Activated B cell treated with CpG ODN at 0.5 μM for 24 hours (primary cell): Measurements from ENCODE around the gene NELL2. TPM values are rescaled to one million over a fixed set of nuclear protein-coding genes. Genes with fewer than 3 reads are reported as not detected.

Experiments
- ATAC-seq: fragments of 200-7000 bp; cut with Tn5 transposase; one replicate; pipeline ENCODE4 v1.10.0; 2021; ENCODE audit warnings: low read depth, mild to moderate bottlenecking, moderate library complexity
- CTCF ChIA-PET: fragments of 350-600 bp; sonication (Branson Sonifier 250); formaldehyde crosslinking; loops from one replicate; lab custom pipeline; 2021; ENCODE audit warnings: antibody characterized with exemption; lab: Charles Lee
- POLR2A ChIA-PET: fragments of 350-600 bp; sonication (Branson Sonifier 250); formaldehyde crosslinking; loops from one replicate; lab custom pipeline; 2021; ENCODE audit warnings: antibody characterized with exemption; lab: Charles Lee
- DNase-seq: peaks from one replicate; pipeline ENCODE4 v3.0.0; 2022
- H3K27ac Mint-ChIP-seq: one replicate; pipeline ENCODE4 v1.8.0; 2020; ENCODE audit warnings: mixed read lengths
- H3K27me3 Mint-ChIP-seq: one replicate; pipeline ENCODE4 v1.8.0; 2021; ENCODE audit warnings: mixed read lengths
- H3K36me3 Mint-ChIP-seq: one replicate; pipeline ENCODE4 v1.8.0; 2021; ENCODE audit warnings: low read depth, mixed read lengths
- H3K4me1 Mint-ChIP-seq: one replicate; pipeline ENCODE4 v1.8.0; 2021; ENCODE audit warnings: mixed read lengths
- H3K4me3 Mint-ChIP-seq: one replicate; pipeline ENCODE4 v1.8.0; 2020; ENCODE audit warnings: mild to moderate bottlenecking, mixed read lengths
- H3K9me3 Mint-ChIP-seq: one replicate; pipeline ENCODE4 v1.8.0; 2020; ENCODE audit warnings: mixed read lengths
- CTCF ChIP-seq: fragments of 200-600 bp; IDR thresholded peaks from one replicate; pipeline ENCODE4 v1.8.0; 2022; ENCODE audit warnings: antibody characterized with exemption, mild to moderate bottlenecking
- intact Hi-C: fragments of 100-400 bp; cut with micrococcal nuclease; formaldehyde crosslinking; loops from one replicate; pipeline ENCODE4 v1.15.1; 2024
- total RNA-seq: library from RNA; stranded (reverse); gene quantifications from 2 replicates; pipeline ENCODE4 v1.2.3, GENCODE V29; 2022

NELL2 gene
- total RNA-seq, 1 donor from 2014 or later = not detected

- POLR2A ChIA-PET = no interaction called here
- CTCF ChIA-PET = no interaction called here
- Mint-ChIP-seq H3K27ac (no peak overlapping the region), H3K4me1 (no peaks in the 10 kb centered on the region), H3K27me3 (no peaks in the 10 kb centered on the region), H3K4me3 (no peak overlapping the region), H3K9me3 (no peaks in the 10 kb centered on the region), H3K36me3 (no peaks in the 10 kb centered on the region)
- no peak for TF ChIP-seq CTCF
- ATAC-seq = no peak
- no peak for DNase-seq
- intact Hi-C loops = no loop called here
These were observed 333.4 kb downstream of the NELL2 start for GRCh38 chr12:44542716-44543115.

- no peak for TF ChIP-seq CTCF
- ChIA-PET CTCF (no interaction called here), POLR2A (no interaction called here)
These were observed 338.8 kb downstream of the NELL2 start for GRCh38 chr12:44537354-44537753.

GRCh38 chr12:44532940-44533339, 343.2 kb downstream of the NELL2 start:
- CTCF ChIA-PET = no interaction called here
- POLR2A ChIA-PET = no interaction called here
- TF ChIP-seq CTCF = no peak
- intact Hi-C loops = no loop called here
- Mint-ChIP-seq H3K9me3 (no peaks in the 10 kb centered on the region), H3K4me1 (no peaks in the 10 kb centered on the region), H3K4me3 (no peak overlapping the region), H3K36me3 (no peaks in the 10 kb centered on the region), H3K27ac (no peak overlapping the region), H3K27me3 (no peaks in the 10 kb centered on the region)
- ATAC-seq (no peak), DNase-seq (no peak)

More at GRCh38 chr12:44537354-44537753, 338.8 kb downstream of the NELL2 start:
- intact Hi-C loops = no loop called here
- H3K9me3 Mint-ChIP-seq = no peaks in the 10 kb centered on the region
- H3K27ac Mint-ChIP-seq = no peak overlapping the region
- no peak for DNase-seq
- no peaks in the 10 kb centered on the region for H3K36me3 Mint-ChIP-seq
- H3K27me3 Mint-ChIP-seq = no peaks in the 10 kb centered on the region
- no peak for ATAC-seq
- no peak overlapping the region for H3K4me3 Mint-ChIP-seq
- H3K4me1 Mint-ChIP-seq = no peaks in the 10 kb centered on the region

- TF ChIP-seq CTCF = no peak
- no peak overlapping the region for H3K4me3 Mint-ChIP-seq
- H3K27ac Mint-ChIP-seq = no peak overlapping the region
- no peaks in the 10 kb centered on the region for H3K4me1 Mint-ChIP-seq
- no peaks in the 10 kb centered on the region for H3K36me3 Mint-ChIP-seq
- ATAC-seq (no peak), DNase-seq (no peak)
- POLR2A ChIA-PET = no interaction called here
- H3K27me3 Mint-ChIP-seq = no peaks in the 10 kb centered on the region
- CTCF ChIA-PET = no interaction called here
- intact Hi-C loops = no loop called here
- H3K9me3 Mint-ChIP-seq = no peaks in the 10 kb centered on the region
These were observed 344.7 kb downstream of the NELL2 start for GRCh38 chr12:44531320-44531971.

GRCh38 chr12:44526655-44527182, 349.4 kb downstream of the NELL2 start:
- no peak overlapping the region for H3K4me3 Mint-ChIP-seq
- no peaks in the 10 kb centered on the region for H3K4me1 Mint-ChIP-seq
- intact Hi-C loops = no loop called here
- no peaks in the 10 kb centered on the region for H3K9me3 Mint-ChIP-seq
- TF ChIP-seq CTCF = no peak
- H3K27me3 Mint-ChIP-seq = no peaks in the 10 kb centered on the region
- ChIA-PET CTCF (no interaction called here), POLR2A (no interaction called here)
- no peak for ATAC-seq
- H3K27ac Mint-ChIP-seq = no peak overlapping the region
- H3K36me3 Mint-ChIP-seq = no peaks in the 10 kb centered on the region
- DNase-seq = no peak
